OCI-LY7 (cell line): Measurements from ENCODE around the gene DEGS1. TPM values are rescaled to one million over a fixed set of nuclear protein-coding genes. Genes with fewer than 3 reads are reported as not detected.

Experiments
- BruUV-seq: library from RNA; stranded (reverse); fragments of 400-500 nt; replicated peaks from 2 replicates; lab custom pipeline; 2021; lab: Mats Ljungman, UMichigan
- CTCF ChIA-PET: fragments of 300-600 bp; sonication (Branson Sonifier 250); formaldehyde crosslinking; loops from one replicate; lab custom pipeline; 2022; ENCODE audit warnings: antibody characterized with exemption; ENCODE audit not compliant: unreplicated experiment; lab: Charles Lee
- POLR2A ChIA-PET: fragments of 300-600 bp; sonication (Branson Sonifier 250); formaldehyde crosslinking; loops from one replicate; lab custom pipeline; 2022; ENCODE audit warnings: antibody characterized with exemption; lab: Charles Lee
- DNase-seq: peaks from one replicate; pipeline ENCODE4 v3.0.0-alpha.2; 2015; ENCODE audit warnings: low spot score
- H2AFZ ChIP-seq: fragments of 200-600 bp; sonication (generic), shearing (Covaris generic); 2 replicates; pipeline ENCODE4 v1.6.1; 2014; ENCODE audit warnings: mild to moderate bottlenecking, antibody characterized with exemption, low read length, moderate library complexity
- H3K27ac ChIP-seq: fragments of 200-600 bp; sonication (generic); 2 replicates; pipeline ENCODE4 v1.5.1; 2014; ENCODE audit warnings: mixed run types, low read depth, mild to moderate bottlenecking, moderate library complexity, low read length, inconsistent platforms; ENCODE audit not compliant: poor library complexity, severe bottlenecking
- H3K36me3 ChIP-seq: fragments of 200-600 bp; sonication (generic); 2 replicates; pipeline ENCODE4 v1.6.1; 2014; ENCODE audit warnings: mild to moderate bottlenecking, antibody characterized with exemption, low read length, moderate library complexity, mixed read lengths; ENCODE audit not compliant: insufficient read depth
- H3K4me1 ChIP-seq: fragments of 200-600 bp; sonication (generic); 2 replicates; pipeline ENCODE4 v1.5.1; 2014; ENCODE audit warnings: mild to moderate bottlenecking, low read length; ENCODE audit not compliant: insufficient read depth, poor library complexity, severe bottlenecking
- H3K4me2 ChIP-seq: fragments of 200-600 bp; sonication (generic); 2 replicates; pipeline ENCODE4 v1.6.1; 2014; ENCODE audit warnings: mild to moderate bottlenecking, low read length
- H3K4me3 ChIP-seq: fragments of 200-600 bp; sonication (generic); 2 replicates; pipeline ENCODE4 v1.5.1; 2014; ENCODE audit warnings: mild to moderate bottlenecking, low read depth, low read length; ENCODE audit not compliant: poor library complexity, severe bottlenecking
- H3K79me2 ChIP-seq: fragments of 200-600 bp; sonication (generic); 2 replicates; pipeline ENCODE4 v1.6.1; 2016; ENCODE audit warnings: low read depth, mild to moderate bottlenecking, low read length, moderate library complexity, mixed read lengths; ENCODE audit not compliant: insufficient read depth
- H3K9me2 ChIP-seq: fragments of 200-600 bp; sonication (generic); 2 replicates; pipeline ENCODE4 v1.6.1; 2016; ENCODE audit warnings: mild to moderate bottlenecking, low read length, mixed read lengths; ENCODE audit not compliant: insufficient read depth
- H3K9me3 ChIP-seq: fragments of 200-600 bp; sonication (generic); 2 replicates; pipeline ENCODE4 v1.6.1; 2014; ENCODE audit warnings: mild to moderate bottlenecking, mixed run types, low read length, mixed read lengths
- H4K20me1 ChIP-seq: fragments of 200-600 bp; sonication (generic); 2 replicates; pipeline ENCODE4 v1.6.1; 2014; ENCODE audit warnings: mild to moderate bottlenecking, antibody characterized with exemption, low read length, moderate library complexity, mixed read lengths; ENCODE audit not compliant: insufficient read depth
- CTCF ChIP-seq: fragments of 200-600 bp; sonication (generic); conservative IDR thresholded peaks from 2 replicates; pipeline ENCODE4 v1.5.1; 2014; ENCODE audit warnings: mild to moderate bottlenecking, antibody characterized with exemption, low read length, moderate library complexity, mixed read lengths
- EZH2phosphoT487 ChIP-seq: fragments of 200-600 bp; sonication (generic); IDR thresholded peaks from 2 replicates; pipeline ENCODE4 v1.6.1; 2018; ENCODE audit warnings: low read depth, borderline replicate concordance, mild to moderate bottlenecking, mixed run types, antibody characterized with exemption, low read length, moderate library complexity, mixed read lengths
- intact Hi-C: fragments of 100-400 bp; cut with micrococcal nuclease; formaldehyde crosslinking; loops from one replicate; pipeline ENCODE4 v1.10.0; 2022; ENCODE audit not compliant: unreplicated experiment
- total RNA-seq, 2 experiments: library from RNA; depleted of rRNA in 1 of 2; stranded (reverse); fragments of >200 nt in 1 of 2; shearing (Covaris generic) in 1 of 2; gene quantifications; 2 replicates each; pipeline ENCODE4 v1.2.3, GENCODE V29; 2014 to 2022

The DEGS1 gene
- total RNA-seq, 2 experiments from 2014 or later, result 34.8 to 53.2 TPM

GRCh38 chr1:224185208-224185607 lies 2.2 kb downstream of the DEGS1 start:
- POLR2A ChIA-PET, result interaction anchor here (0.6 to 1.8 kb wide), 8 partner anchors 9 to 145 kb away, joined by 3 to 10 read pairs (median 4); partner anchors contain the start of gene NVL
- Histone ChIP-seq H3K4me2 (peak overlapping the region; percentile 66), H3K27ac (peak overlapping the region; percentile 96), H3K4me3 (peak overlapping the region; percentile 75), H3K9me2 (no peaks in the 10 kb centered on the region), H4K20me1 (0 out of 2 replicates have a peak, but pooled peaks cover 8% of the 10 kb centered on the region), H3K36me3 (peaks cover 36% of the 10 kb centered on the region), H3K9me3 (peaks cover 7% of the 10 kb centered on the region; the same call in 1 of the 2 replicates), H3K4me1 (peaks cover 51% of the 10 kb centered on the region), H2AFZ (no peak overlapping the region), H3K79me2 (peaks cover 68% of the 10 kb centered on the region)
- DNase-seq, result peak; percentile 45
- TF ChIP-seq CTCF (no peak), EZH2phosphoT487 (no peak)
- intact Hi-C loops, result loop anchor here (10.0 kb wide), 2 partner anchors 190 to 340 kb away; partner anchors contain the start of gene TP53BP2
- CTCF ChIA-PET, result interaction anchor here (0.8 kb wide), 1 partner anchor 68 kb away, joined by 3 read pairs; no protein-coding TSS in a partner anchor
- no TSS peak for BruUV-seq

GRCh38 chr1:224188286-224188685 lies 5.2 kb downstream of the DEGS1 start:
- peaks cover 65% of the 10 kb centered on the region for H3K36me3 ChIP-seq
- BruUV-seq, result no TSS peak
- H4K20me1 ChIP-seq, result 0 out of 2 replicates have a peak, but pooled peaks cover 8% of the 10 kb centered on the region
- H3K9me3 ChIP-seq, result peaks cover 7% of the 10 kb centered on the region; the same call in 1 of the 2 replicates
- H3K4me3 ChIP-seq, result no peak overlapping the region
- H3K79me2 ChIP-seq, result peaks cover 81% of the 10 kb centered on the region
- no peak for DNase-seq
- TF ChIP-seq EZH2phosphoT487 (no peak), CTCF (no peak)
- ChIA-PET POLR2A (no interaction called here), CTCF (no interaction called here)
- peak overlapping the region; percentile 33 for H3K4me2 ChIP-seq
- no peaks in the 10 kb centered on the region for H3K9me2 ChIP-seq
- H3K4me1 ChIP-seq, result peaks cover 37% of the 10 kb centered on the region
- H3K27ac ChIP-seq, result no peak overlapping the region
- intact Hi-C loops, result loop anchor here (10.0 kb wide), 2 partner anchors 193 to 343 kb away; partner anchors contain the start of gene TP53BP2
- H2AFZ ChIP-seq, result no peak overlapping the region

DNA sequence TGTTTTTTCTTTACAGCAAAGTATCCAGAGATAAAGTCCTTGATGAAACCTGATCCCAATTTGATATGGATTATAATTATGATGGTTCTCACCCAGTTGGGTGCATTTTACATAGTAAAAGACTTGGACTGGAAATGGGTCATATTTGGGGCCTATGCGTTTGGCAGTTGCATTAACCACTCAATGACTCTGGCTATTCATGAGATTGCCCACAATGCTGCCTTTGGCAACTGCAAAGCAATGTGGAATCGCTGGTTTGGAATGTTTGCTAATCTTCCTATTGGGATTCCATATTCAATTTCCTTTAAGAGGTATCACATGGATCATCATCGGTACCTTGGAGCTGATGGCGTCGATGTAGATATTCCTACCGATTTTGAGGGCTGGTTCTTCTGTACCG lies 6.5 kb downstream of the DEGS1 start:
- peaks cover 78% of the 10 kb centered on the region for H3K36me3 ChIP-seq
- peaks cover 7% of the 10 kb centered on the region; the same call in 1 of the 2 replicates for H3K9me3 ChIP-seq
- H2AFZ ChIP-seq, result no peak overlapping the region
- H3K4me2 ChIP-seq, result no peak overlapping the region
- H3K9me2 ChIP-seq, result no peaks in the 10 kb centered on the region
- BruUV-seq, result no TSS peak
- intact Hi-C loops, result loop anchor here (10.0 kb wide), 2 partner anchors 195 to 345 kb away; partner anchors contain the start of gene TP53BP2
- TF ChIP-seq CTCF, result no peak
- TF ChIP-seq EZH2phosphoT487, result no peak
- peaks cover 37% of the 10 kb centered on the region for H3K4me1 ChIP-seq
- no peak for DNase-seq
- H3K27ac ChIP-seq, result no peak overlapping the region
- ChIA-PET POLR2A (interaction anchor here (1.0 kb wide), 1 partner anchor 14 kb away, joined by 3 read pairs; no protein-coding TSS in a partner anchor), CTCF (no interaction called here)
- peaks cover 71% of the 10 kb centered on the region for H3K79me2 ChIP-seq
- no peak overlapping the region for H3K4me3 ChIP-seq
- 0 out of 2 replicates have a peak, but pooled peaks cover 8% of the 10 kb centered on the region for H4K20me1 ChIP-seq
